ENCODE measurements around the gene PPP2R5A. TPM values are rescaled to one million over a fixed set of nuclear protein-coding genes. Genes with fewer than 3 reads are reported as not detected.
"Not testable (repeated sequence)": the region's sequence is repeated elsewhere in the genome, so short reads cannot be mapped to it uniquely, and the experiment has no call there.

The PPP2R5A gene
- total RNA-seq, 1 donor, result 56.6 TPM

GRCh38 chr1:212302745-212303383, 17.7 kb downstream of the PPP2R5A start:
- Histone ChIP-seq H3K4me3 (ENCODE audit: low read length) (no peak overlapping the region), H3K4me1 (ENCODE audit: insufficient read depth, low read length) (peaks cover 13% of the 10 kb centered on the region), H3K27me3 (ENCODE audit: insufficient read depth, low read length) (no peaks in the 10 kb centered on the region), H3K9me3 (ENCODE audit: low read depth, low read length) (no peaks in the 10 kb centered on the region)

GRCh38 chr1:212305342-212305741, 20.1 kb downstream of the PPP2R5A start:
- Histone ChIP-seq H3K9me3 (ENCODE audit: low read depth, low read length) (no peaks in the 10 kb centered on the region), H3K4me1 (ENCODE audit: insufficient read depth, low read length) (peaks cover 26% of the 10 kb centered on the region), H3K4me3 (ENCODE audit: low read length) (no peak overlapping the region), H3K27me3 (ENCODE audit: insufficient read depth, low read length) (no peaks in the 10 kb centered on the region)

- H3K9me3 ChIP-seq (ENCODE audit: low read depth, low read length); H3K4me3 ChIP-seq (ENCODE audit: low read length); H3K27me3 ChIP-seq (ENCODE audit: insufficient read depth, low read length): not testable (repeated sequence)
- H3K4me1 ChIP-seq (ENCODE audit: insufficient read depth, low read length), result peaks cover 29% of the 10 kb centered on the region
Observed at GRCh38 chr1:212305984-212306452, 20.8 kb downstream of the PPP2R5A start.

- Histone ChIP-seq H3K9me3 (ENCODE audit: low read depth, low read length) (no peaks in the 10 kb centered on the region), H3K4me3 (ENCODE audit: low read length) (no peak overlapping the region), H3K4me1 (ENCODE audit: insufficient read depth, low read length) (peaks cover 27% of the 10 kb centered on the region), H3K27me3 (ENCODE audit: insufficient read depth, low read length) (no peaks in the 10 kb centered on the region)
Observed at GRCh38 chr1:212309967-212310366, 24.8 kb downstream of the PPP2R5A start.

- no peaks in the 10 kb centered on the region for H3K27me3 ChIP-seq (ENCODE audit: insufficient read depth, low read length)
- peaks cover 27% of the 10 kb centered on the region for H3K4me1 ChIP-seq (ENCODE audit: insufficient read depth, low read length)
- H3K4me3 ChIP-seq (ENCODE audit: low read length), result no peak overlapping the region
- no peaks in the 10 kb centered on the region for H3K9me3 ChIP-seq (ENCODE audit: low read depth, low read length)
Observed at GRCh38 chr1:212310383-212310782, 25.2 kb downstream of the PPP2R5A start.

- peaks cover 39% of the 10 kb centered on the region for H3K4me1 ChIP-seq (ENCODE audit: insufficient read depth, low read length)
- no peaks in the 10 kb centered on the region for H3K9me3 ChIP-seq (ENCODE audit: low read depth, low read length)
- no peaks in the 10 kb centered on the region for H3K27me3 ChIP-seq (ENCODE audit: insufficient read depth, low read length)
- H3K4me3 ChIP-seq (ENCODE audit: low read length), result no peak overlapping the region
Observed at GRCh38 chr1:212311836-212312497, 26.8 kb downstream of the PPP2R5A start.

- peaks cover 31% of the 10 kb centered on the region for H3K4me1 ChIP-seq (ENCODE audit: insufficient read depth, low read length)
- no peak overlapping the region for H3K4me3 ChIP-seq (ENCODE audit: low read length)
- H3K9me3 ChIP-seq (ENCODE audit: low read depth, low read length), result no peaks in the 10 kb centered on the region
- no peaks in the 10 kb centered on the region for H3K27me3 ChIP-seq (ENCODE audit: insufficient read depth, low read length)
Observed at GRCh38 chr1:212313616-212314015, 28.4 kb downstream of the PPP2R5A start.

- H3K27me3 ChIP-seq (ENCODE audit: insufficient read depth, low read length), result no peaks in the 10 kb centered on the region
- H3K9me3 ChIP-seq (ENCODE audit: low read depth, low read length), result no peaks in the 10 kb centered on the region
- peaks cover 20% of the 10 kb centered on the region for H3K4me1 ChIP-seq (ENCODE audit: insufficient read depth, low read length)
- no peak overlapping the region for H3K4me3 ChIP-seq (ENCODE audit: low read length)
Observed at GRCh38 chr1:212315184-212315583, 30.0 kb downstream of the PPP2R5A start.

- peaks cover 13% of the 10 kb centered on the region for H3K4me1 ChIP-seq (ENCODE audit: insufficient read depth, low read length)
- H3K4me3 ChIP-seq (ENCODE audit: low read length), result no peak overlapping the region
- H3K9me3 ChIP-seq (ENCODE audit: low read depth, low read length), result no peaks in the 10 kb centered on the region
- H3K27me3 ChIP-seq (ENCODE audit: insufficient read depth, low read length), result no peaks in the 10 kb centered on the region
Observed at GRCh38 chr1:212315907-212316306, 30.7 kb downstream of the PPP2R5A start.

- Histone ChIP-seq H3K27me3 (ENCODE audit: insufficient read depth, low read length) (no peaks in the 10 kb centered on the region), H3K4me1 (ENCODE audit: insufficient read depth, low read length) (peaks cover 12% of the 10 kb centered on the region), H3K4me3 (ENCODE audit: low read length) (no peak overlapping the region), H3K9me3 (ENCODE audit: low read depth, low read length) (no peaks in the 10 kb centered on the region)
Observed at GRCh38 chr1:212317916-212318315, 32.7 kb downstream of the PPP2R5A start.

GRCh38 chr1:212321031-212321430, 35.8 kb downstream of the PPP2R5A start:
- not testable (repeated sequence) for H3K27me3 ChIP-seq (ENCODE audit: insufficient read depth, low read length); H3K4me1 ChIP-seq (ENCODE audit: insufficient read depth, low read length); H3K9me3 ChIP-seq (ENCODE audit: low read depth, low read length); H3K4me3 ChIP-seq (ENCODE audit: low read length)

GRCh38 chr1:212323066-212323465, 37.9 kb downstream of the PPP2R5A start:
- H3K4me1 ChIP-seq (ENCODE audit: insufficient read depth, low read length), result no peaks in the 10 kb centered on the region
- no peaks in the 10 kb centered on the region for H3K27me3 ChIP-seq (ENCODE audit: insufficient read depth, low read length)
- H3K9me3 ChIP-seq (ENCODE audit: low read depth, low read length), result no peaks in the 10 kb centered on the region
- H3K4me3 ChIP-seq (ENCODE audit: low read length), result no peak overlapping the region

- Histone ChIP-seq H3K4me1 (ENCODE audit: insufficient read depth, low read length) (no peaks in the 10 kb centered on the region), H3K4me3 (ENCODE audit: low read length) (no peak overlapping the region), H3K27me3 (ENCODE audit: insufficient read depth, low read length) (no peaks in the 10 kb centered on the region), H3K9me3 (ENCODE audit: low read depth, low read length) (no peaks in the 10 kb centered on the region)
Observed at GRCh38 chr1:212326541-212326940, 41.3 kb downstream of the PPP2R5A start.

- Histone ChIP-seq H3K4me1 (ENCODE audit: insufficient read depth, low read length) (no peaks in the 10 kb centered on the region), H3K4me3 (ENCODE audit: low read length) (no peak overlapping the region), H3K9me3 (ENCODE audit: low read depth, low read length) (no peaks in the 10 kb centered on the region), H3K27me3 (ENCODE audit: insufficient read depth, low read length) (no peaks in the 10 kb centered on the region)
Observed at GRCh38 chr1:212328248-212328647, 43.0 kb downstream of the PPP2R5A start.

GRCh38 chr1:212329105-212329504, 43.9 kb downstream of the PPP2R5A start:
- Histone ChIP-seq H3K9me3 (ENCODE audit: low read depth, low read length) (no peaks in the 10 kb centered on the region), H3K27me3 (ENCODE audit: insufficient read depth, low read length) (no peaks in the 10 kb centered on the region), H3K4me1 (ENCODE audit: insufficient read depth, low read length) (no peaks in the 10 kb centered on the region), H3K4me3 (ENCODE audit: low read length) (no peak overlapping the region)

GRCh38 chr1:212341090-212341489, 55.9 kb downstream of the PPP2R5A start:
- Histone ChIP-seq H3K4me1 (ENCODE audit: insufficient read depth, low read length) (no peaks in the 10 kb centered on the region), H3K4me3 (ENCODE audit: low read length) (no peak overlapping the region), H3K27me3 (ENCODE audit: insufficient read depth, low read length) (no peaks in the 10 kb centered on the region), H3K9me3 (ENCODE audit: low read depth, low read length) (no peaks in the 10 kb centered on the region)
